OCI-LY1 (cell line): ENCODE results near the gene DCST1.

Experiments used
- H2AFZ ChIP-seq: fragments of 200-600 bp; sonication (generic), shearing (Covaris generic); 2 replicates; pipeline ENCODE4 v1.6.0; 2014; ENCODE audit warnings: antibody characterized with exemption, mild to moderate bottlenecking, low read length
- H3F3A ChIP-seq: fragments of 200-600 bp; sonication (generic), shearing (Covaris generic); 2 replicates; pipeline ENCODE4 v1.6.0; 2014; ENCODE audit warnings: mild to moderate bottlenecking, antibody characterized with exemption, low read length, moderate library complexity; ENCODE audit not compliant: insufficient read depth
- H3K27ac ChIP-seq: fragments of 200-600 bp; sonication (generic); 2 replicates; pipeline ENCODE4 v1.5.1; 2014; ENCODE audit warnings: low read length, mixed run types, mild to moderate bottlenecking, low read depth; ENCODE audit not compliant: poor library complexity, severe bottlenecking
- H3K27me3 ChIP-seq: fragments of 200-600 bp; sonication (generic); 2 replicates; pipeline ENCODE4 v1.6.0; 2014; ENCODE audit warnings: antibody characterized with exemption, mild to moderate bottlenecking, low read length, moderate library complexity; ENCODE audit not compliant: insufficient read depth
- H3K36me3 ChIP-seq: fragments of 200-600 bp; sonication (generic); 2 replicates; pipeline ENCODE4 v1.6.1; 2014; ENCODE audit warnings: mild to moderate bottlenecking, antibody characterized with exemption, low read length, moderate library complexity, mixed read lengths; ENCODE audit not compliant: insufficient read depth
- H3K4me1 ChIP-seq: fragments of 200-600 bp; sonication (generic); 2 replicates; pipeline ENCODE4 v1.5.1; 2014; ENCODE audit warnings: mild to moderate bottlenecking, low read length, moderate library complexity; ENCODE audit not compliant: insufficient read depth, severe bottlenecking
- H3K4me2 ChIP-seq: fragments of 200-600 bp; sonication (generic), shearing (Covaris generic); 2 replicates; pipeline ENCODE4 v1.6.1; 2014; ENCODE audit warnings: low read length
- H3K4me3 ChIP-seq: fragments of 200-600 bp; sonication (generic); 2 replicates; pipeline ENCODE4 v1.5.1; 2014; ENCODE audit warnings: low read length, low read depth, mild to moderate bottlenecking, mixed read lengths; ENCODE audit not compliant: poor library complexity, severe bottlenecking
- H3K79me2 ChIP-seq: fragments of 200-600 bp; shearing (Covaris generic); 2 replicates; pipeline ENCODE4 v1.6.1; 2016; ENCODE audit warnings: mixed run types, low read length, mixed read lengths; ENCODE audit not compliant: insufficient read depth
- H3K9ac ChIP-seq: fragments of 200-600 bp; sonication (generic), shearing (Covaris generic); 2 replicates; pipeline ENCODE4 v1.6.1; 2014; ENCODE audit warnings: mild to moderate bottlenecking, low read length, mixed read lengths
- H3K9me2 ChIP-seq: fragments of 200-600 bp; sonication (generic), shearing (Covaris generic); 2 replicates; pipeline ENCODE4 v1.6.1; 2014; ENCODE audit warnings: low read depth, mild to moderate bottlenecking, low read length, mixed read lengths
- H3K9me3 ChIP-seq: fragments of 200-600 bp; shearing (Covaris generic); 2 replicates; pipeline ENCODE4 v1.6.1; 2014; ENCODE audit warnings: low read length, mixed read lengths
- H4K20me1 ChIP-seq: fragments of 200-600 bp; sonication (generic), shearing (Covaris generic); 2 replicates; pipeline ENCODE4 v1.6.0; 2016; ENCODE audit warnings: mild to moderate bottlenecking, low read length; ENCODE audit not compliant: insufficient read depth
- CTCF ChIP-seq: fragments of 200-600 bp; sonication (generic), shearing (Covaris generic); IDR thresholded peaks from 2 replicates; pipeline ENCODE4 v1.5.1; 2017; ENCODE audit warnings: mild to moderate bottlenecking, antibody characterized with exemption, low read length, moderate library complexity, mixed read lengths
- EZH2 ChIP-seq: fragments of 200-600 bp; sonication (generic), shearing (Covaris generic); IDR thresholded peaks from 2 replicates; pipeline ENCODE4 v1.8.0; 2017; ENCODE audit warnings: borderline replicate concordance, mixed run types, mild to moderate bottlenecking, antibody characterized with exemption, low read length, moderate library complexity, mixed read lengths

Gene DCST1

GRCh38 chr1:155043793-155044192 lies 10.2 kb downstream of the DCST1 start:
- Histone ChIP-seq H3K9me2 (no peaks in the 10 kb centered on the region), H3K4me2 (no peak overlapping the region)

GRCh38 chr1:155044365-155044764 lies 10.7 kb downstream of the DCST1 start:
- Histone ChIP-seq H3K4me2 (no peak overlapping the region), H3K27me3 (peaks cover 7% of the 10 kb centered on the region), H3K27ac (no peak overlapping the region), H4K20me1 (no peaks in the 10 kb centered on the region), H3K9me2 (no peaks in the 10 kb centered on the region), H2AFZ (no peak overlapping the region), H3K36me3 (no peaks in the 10 kb centered on the region), H3K4me3 (no peak overlapping the region), H3K79me2 (no peaks in the 10 kb centered on the region), H3F3A (no peaks in the 10 kb centered on the region), H3K4me1 (no peaks in the 10 kb centered on the region), H3K9ac (no peak overlapping the region), H3K9me3 (no peaks in the 10 kb centered on the region)
- TF ChIP-seq EZH2 (no peak), CTCF (no peak)

More at GRCh38 chr1:155043793-155044192, 10.2 kb downstream of the DCST1 start:
- Histone ChIP-seq H3K9ac (no peak overlapping the region), H3K4me1 (no peaks in the 10 kb centered on the region), H3F3A (no peaks in the 10 kb centered on the region), H2AFZ (no peak overlapping the region), H3K27ac (no peak overlapping the region), H3K36me3 (no peaks in the 10 kb centered on the region), H3K27me3 (peaks cover 7% of the 10 kb centered on the region), H3K79me2 (no peaks in the 10 kb centered on the region), H3K4me3 (no peak overlapping the region), H3K9me3 (no peaks in the 10 kb centered on the region), H4K20me1 (no peaks in the 10 kb centered on the region)
- TF ChIP-seq CTCF (no peak), EZH2 (no peak)

GRCh38 chr1:155044812-155045657 lies 11.4 kb downstream of the DCST1 start:
- H3K27me3 ChIP-seq = peaks cover 7% of the 10 kb centered on the region
- H3K4me3 ChIP-seq = no peak overlapping the region
- no peaks in the 10 kb centered on the region for H3K9me2 ChIP-seq
- no peak overlapping the region for H3K4me2 ChIP-seq
- no peaks in the 10 kb centered on the region for H3K36me3 ChIP-seq
- H3K9me3 ChIP-seq = no peaks in the 10 kb centered on the region
- TF ChIP-seq CTCF (peak; percentile 83), EZH2 (no peak)
- no peak overlapping the region for H3K27ac ChIP-seq
- H3F3A ChIP-seq = no peaks in the 10 kb centered on the region
- no peaks in the 10 kb centered on the region for H4K20me1 ChIP-seq
- no peak overlapping the region for H3K9ac ChIP-seq
- H3K4me1 ChIP-seq = no peaks in the 10 kb centered on the region
- no peaks in the 10 kb centered on the region for H3K79me2 ChIP-seq
- no peak overlapping the region for H2AFZ ChIP-seq
